ENCODE data around the gene MLC1.

GRCh38 chr22:50098052-50098451, 12.8 kb upstream of the MLC1 start:
- TF ChIP-seq CTCF (IDR thresholded peaks at IDR 0.05), result no peak
- no peak for TF ChIP-seq POLR2AphosphoS5 (IDR thresholded peaks at IDR 0.05; ENCODE audit: insufficient read depth in 1 of 2, low read depth in 1 of 2)
- TF ChIP-seq POLR2A (IDR thresholded peaks at IDR 0.05), result no peak
